Colonic mucosa (tissue), 4 donors: Measurements from ENCODE around the gene U2AF2. TPM values are rescaled to one million over a fixed set of nuclear protein-coding genes. Genes with fewer than 3 reads are reported as not detected.
A peak's percentile ranks its signal among the peaks of the same experiment; 100 is the strongest.

Source experiments
- DNase-seq: peaks from one replicate; pipeline ENCODE4 v3.0.0-alpha.2; 2020
- H3K27ac ChIP-seq: fragments of 200-600 bp; one replicate; pipeline ENCODE4 v1.8.0; 2021
- H3K27me3 ChIP-seq: fragments of 200-600 bp; one replicate; pipeline ENCODE4 v1.8.0; 2021
- H3K36me3 ChIP-seq: fragments of 200-600 bp; one replicate; pipeline ENCODE4 v1.8.0; 2021
- H3K4me1 ChIP-seq: fragments of 200-600 bp; one replicate; pipeline ENCODE4 v1.8.0; 2021; ENCODE audit warnings: mild to moderate bottlenecking
- H3K4me3 ChIP-seq: fragments of 200-600 bp; one replicate; pipeline ENCODE4 v1.8.0; 2021
- H3K9ac ChIP-seq, 2 donors: one replicate each; pipeline ENCODE4 v1.7.0; 2013; ENCODE audit warnings: control low read depth in 2 of 2, low read depth in 2 of 2, low read length in 2 of 2
- H3K9me3 ChIP-seq: fragments of 200-600 bp; one replicate; pipeline ENCODE4 v1.8.0; 2021
- intact Hi-C: fragments of 100-400 bp; cut with DNase I; formaldehyde crosslinking; loops from one replicate; pipeline ENCODE4 v1.14.1; 2022
- total RNA-seq, 2 donors: library from RNA; stranded (reverse); fragmentation: NEBNext Ultra II Directional in 1 of 2; extraction: Animal tissue kit (Norgen Biotek cat#: 25700) in 1 of 2; gene quantifications; one replicate each; pipeline ENCODE4 v1.2.1, GENCODE V29; 2021
- TF ChIP-seq, protein P1 (sequence below): fragments of 200-600 bp; IDR thresholded peaks from one replicate; pipeline ENCODE4 v1.8.0; 2022; ENCODE audit warnings: antibody characterized with exemption, mild to moderate bottlenecking
- donor health status: healthy.
- donor health status: DM: no; HTN: no; CAD: no.
- donor health status: DM: no; HTN: no; CAD: no.

Gene U2AF2
- total RNA-seq, 2 donors from 2014 or later, result 146 to 289 TPM

DNA sequence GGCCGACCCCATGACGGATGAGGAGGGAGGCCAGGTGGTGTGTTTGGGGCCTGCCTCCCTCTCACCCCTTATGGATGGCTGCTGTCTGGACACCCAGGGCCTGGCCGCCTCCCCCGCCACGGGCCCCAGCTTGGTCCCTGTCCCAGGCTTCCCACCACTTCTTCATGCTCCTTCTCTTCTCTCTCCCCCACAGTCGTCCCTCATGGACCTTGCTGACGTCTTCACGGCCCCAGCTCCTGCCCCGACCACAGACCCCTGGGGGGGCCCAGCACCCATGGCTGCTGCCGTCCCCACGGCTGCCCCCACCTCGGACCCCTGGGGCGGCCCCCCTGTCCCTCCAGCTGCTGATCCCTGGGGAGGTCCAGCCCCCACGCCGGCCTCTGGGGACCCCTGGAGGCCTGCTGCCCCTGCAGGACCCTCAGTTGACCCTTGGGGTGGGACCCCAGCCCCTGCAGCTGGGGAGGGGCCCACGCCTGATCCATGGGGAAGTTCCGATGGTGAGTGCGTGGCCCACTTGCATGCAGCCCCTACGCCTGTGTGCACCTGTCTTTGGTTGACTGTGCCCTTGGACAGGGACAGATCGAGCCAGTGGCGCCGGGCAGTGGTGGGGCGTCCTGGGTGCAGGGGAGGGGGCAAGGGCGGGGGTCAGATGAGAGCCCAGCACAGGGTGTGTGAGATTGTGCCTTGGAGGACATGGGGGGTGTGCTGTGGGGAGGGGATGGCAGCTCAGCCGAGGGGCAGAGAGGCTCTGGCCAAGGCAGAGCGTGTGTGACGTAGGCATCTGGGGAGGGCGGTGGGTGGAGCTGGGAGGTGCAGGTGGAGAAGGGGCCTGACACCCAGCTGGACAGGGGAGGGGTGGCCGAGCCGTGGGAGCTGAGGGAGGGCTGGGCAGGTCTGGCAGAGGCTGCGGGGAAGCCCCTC lies 37.0 kb downstream of the U2AF2 start:
- Histone ChIP-seq H3K27ac (no peak overlapping the region), H3K4me3 (no peak overlapping the region), H3K9me3 (no peaks in the 10 kb centered on the region), H3K4me1 (peaks cover 20% of the 10 kb centered on the region), H3K9ac (no peak overlapping the region), H3K27me3 (no peaks in the 10 kb centered on the region), H3K36me3 (peaks cover 37% of the 10 kb centered on the region)
- TF ChIP-seq, protein P1, sequence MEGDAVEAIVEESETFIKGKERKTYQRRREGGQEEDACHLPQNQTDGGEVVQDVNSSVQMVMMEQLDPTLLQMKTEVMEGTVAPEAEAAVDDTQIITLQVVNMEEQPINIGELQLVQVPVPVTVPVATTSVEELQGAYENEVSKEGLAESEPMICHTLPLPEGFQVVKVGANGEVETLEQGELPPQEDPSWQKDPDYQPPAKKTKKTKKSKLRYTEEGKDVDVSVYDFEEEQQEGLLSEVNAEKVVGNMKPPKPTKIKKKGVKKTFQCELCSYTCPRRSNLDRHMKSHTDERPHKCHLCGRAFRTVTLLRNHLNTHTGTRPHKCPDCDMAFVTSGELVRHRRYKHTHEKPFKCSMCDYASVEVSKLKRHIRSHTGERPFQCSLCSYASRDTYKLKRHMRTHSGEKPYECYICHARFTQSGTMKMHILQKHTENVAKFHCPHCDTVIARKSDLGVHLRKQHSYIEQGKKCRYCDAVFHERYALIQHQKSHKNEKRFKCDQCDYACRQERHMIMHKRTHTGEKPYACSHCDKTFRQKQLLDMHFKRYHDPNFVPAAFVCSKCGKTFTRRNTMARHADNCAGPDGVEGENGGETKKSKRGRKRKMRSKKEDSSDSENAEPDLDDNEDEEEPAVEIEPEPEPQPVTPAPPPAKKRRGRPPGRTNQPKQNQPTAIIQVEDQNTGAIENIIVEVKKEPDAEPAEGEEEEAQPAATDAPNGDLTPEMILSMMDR, result no peak
- no peak for DNase-seq
- intact Hi-C loops, result no loop called here

DNA sequence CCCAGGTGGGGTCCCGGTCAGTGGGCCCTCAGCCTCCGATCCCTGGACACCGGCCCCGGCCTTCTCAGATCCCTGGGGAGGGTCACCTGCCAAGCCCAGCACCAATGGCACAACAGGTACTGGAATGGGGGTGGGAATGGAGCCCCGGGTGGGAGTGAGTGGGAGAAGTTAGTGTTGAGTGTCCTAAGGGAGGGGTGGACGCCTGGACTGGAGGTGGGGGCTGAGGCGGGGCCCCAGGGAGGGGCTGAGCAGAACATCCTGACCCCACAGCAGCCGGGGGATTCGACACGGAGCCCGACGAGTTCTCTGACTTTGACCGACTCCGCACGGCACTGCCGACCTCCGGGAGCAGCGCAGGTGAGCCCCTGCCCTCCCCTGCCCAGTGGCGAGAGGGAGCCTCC lies 37.8 kb downstream of the U2AF2 start:
- no peak overlapping the region for H3K27ac ChIP-seq
- DNase-seq, result no peak
- H3K9me3 ChIP-seq, result no peaks in the 10 kb centered on the region
- no peaks in the 10 kb centered on the region for H3K27me3 ChIP-seq
- peaks cover 37% of the 10 kb centered on the region for H3K36me3 ChIP-seq
- H3K4me3 ChIP-seq, result no peak overlapping the region
- TF ChIP-seq, protein P1, result no peak
- intact Hi-C loops, result no loop called here
- H3K9ac ChIP-seq, result no peak overlapping the region
- peaks cover 13% of the 10 kb centered on the region for H3K4me1 ChIP-seq

DNA sequence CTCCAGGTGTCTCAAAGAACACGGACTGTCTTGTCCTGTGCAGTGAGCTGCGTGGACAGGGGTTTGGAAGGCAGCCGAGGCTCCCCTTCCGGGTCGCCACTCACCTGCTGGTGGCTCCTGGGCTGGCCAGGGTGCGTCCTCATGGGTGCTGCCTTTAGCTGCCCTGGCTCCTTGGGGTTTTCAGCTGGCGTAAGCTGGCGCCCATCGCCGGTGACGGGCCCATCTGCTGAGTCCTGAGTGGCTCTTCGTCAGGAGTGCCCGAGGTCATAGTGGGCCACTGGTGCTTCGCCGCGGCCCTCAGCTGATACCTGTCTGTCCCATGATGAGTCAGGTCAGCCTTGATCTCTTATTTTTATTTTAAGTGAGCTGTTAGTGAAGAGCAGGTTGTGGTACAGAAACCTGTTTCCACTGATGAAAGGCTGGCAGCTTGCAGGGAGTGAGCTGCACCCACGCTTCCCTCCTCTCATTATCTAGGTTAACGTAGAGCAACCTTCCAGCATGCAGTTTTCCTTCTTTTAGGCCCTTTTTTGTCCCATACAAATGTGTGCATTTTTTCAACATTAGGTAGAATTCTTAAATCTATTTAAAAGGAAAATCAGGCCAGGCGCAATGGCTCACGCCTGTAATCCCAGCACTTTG lies 38.6 kb downstream of the U2AF2 start:
- H3K9ac ChIP-seq, result no peak overlapping the region
- no peaks in the 10 kb centered on the region for H3K27me3 ChIP-seq
- intact Hi-C loops, result no loop called here
- no peak overlapping the region for H3K27ac ChIP-seq
- no peak for DNase-seq
- H3K4me3 ChIP-seq, result no peak overlapping the region
- peaks cover 6% of the 10 kb centered on the region for H3K4me1 ChIP-seq
- TF ChIP-seq, protein P1, result no peak
- H3K36me3 ChIP-seq, result peaks cover 37% of the 10 kb centered on the region
- H3K9me3 ChIP-seq, result no peaks in the 10 kb centered on the region

DNA sequence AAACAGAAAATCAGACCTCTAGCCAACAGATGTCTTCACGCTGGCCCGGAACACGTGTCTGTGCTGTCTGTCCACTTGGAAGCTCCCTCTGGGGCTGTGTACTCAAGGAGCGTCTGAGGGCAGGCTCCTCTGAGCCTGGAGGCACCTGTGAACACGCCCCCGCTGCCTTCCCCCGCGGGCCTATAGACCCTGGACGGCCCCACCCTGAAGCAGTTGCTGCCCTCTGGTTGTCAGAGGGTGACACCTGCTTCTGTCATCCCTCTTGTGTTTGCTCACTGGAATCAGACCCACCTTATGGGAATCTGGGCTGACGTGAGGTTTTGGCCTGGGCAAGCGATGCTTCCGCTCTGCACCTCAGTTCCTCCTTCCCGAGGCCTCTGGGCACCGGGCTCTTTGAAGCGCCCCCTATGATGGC lies 39.4 kb downstream of the U2AF2 start:
- H3K27me3 ChIP-seq, result no peaks in the 10 kb centered on the region
- intact Hi-C loops, result no loop called here
- no peaks in the 10 kb centered on the region for H3K9me3 ChIP-seq
- peaks cover 37% of the 10 kb centered on the region for H3K36me3 ChIP-seq
- no peak overlapping the region for H3K4me3 ChIP-seq
- peak; percentile 75 for DNase-seq
- H3K4me1 ChIP-seq, result peaks cover 3% of the 10 kb centered on the region
- TF ChIP-seq, protein P1, result no peak
- no peak overlapping the region for H3K27ac ChIP-seq
- H3K9ac ChIP-seq, result no peak overlapping the region

DNA sequence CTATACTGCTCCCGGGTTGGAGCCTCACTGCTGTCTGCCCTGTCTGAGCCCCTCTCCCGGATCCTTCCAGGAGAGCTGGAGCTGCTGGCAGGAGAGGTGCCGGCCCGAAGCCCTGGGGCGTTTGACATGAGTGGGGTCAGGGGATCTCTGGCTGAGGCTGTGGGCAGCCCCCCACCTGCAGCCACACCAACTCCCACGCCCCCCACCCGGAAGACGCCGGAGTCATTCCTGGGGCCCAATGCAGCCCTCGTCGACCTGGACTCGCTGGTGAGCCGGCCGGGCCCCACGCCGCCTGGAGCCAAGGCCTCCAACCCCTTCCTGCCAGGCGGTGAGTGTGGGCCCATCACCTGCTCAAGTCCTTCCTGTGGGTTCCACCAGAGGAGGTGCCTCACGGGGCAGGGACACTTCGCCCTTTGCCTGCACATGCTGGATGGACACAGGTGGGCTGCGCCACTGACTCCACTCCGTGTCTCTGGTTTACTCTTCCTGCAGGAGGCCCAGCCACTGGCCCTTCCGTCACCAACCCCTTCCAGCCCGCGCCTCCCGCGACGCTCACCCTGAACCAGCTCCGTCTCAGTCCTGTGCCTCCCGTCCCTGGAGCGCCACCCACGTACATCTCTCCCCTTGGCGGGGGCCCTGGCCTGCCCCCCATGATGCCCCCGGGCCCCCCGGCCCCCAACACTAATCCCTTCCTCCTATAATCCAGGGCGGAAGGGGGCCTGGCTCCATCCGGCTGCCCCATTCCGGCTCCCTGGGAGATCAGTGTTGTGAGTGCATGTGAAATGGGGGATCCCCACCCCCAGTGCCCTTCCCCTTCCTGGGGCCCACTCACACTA lies 40.0 kb downstream of the U2AF2 start:
- peaks cover 32% of the 10 kb centered on the region for H3K36me3 ChIP-seq
- TF ChIP-seq, protein P1, result no peak
- no peak for DNase-seq

More for the DNA sequence above, 40.0 kb downstream of the U2AF2 start:
- H3K4me3 ChIP-seq, result no peak overlapping the region
- H3K9ac ChIP-seq, result no peak overlapping the region
- intact Hi-C loops, result no loop called here
- H3K27ac ChIP-seq, result no peak overlapping the region
- no peaks in the 10 kb centered on the region for H3K9me3 ChIP-seq
- no peaks in the 10 kb centered on the region for H3K27me3 ChIP-seq
- H3K4me1 ChIP-seq, result no peaks in the 10 kb centered on the region
